CD1c-positive myeloid dendritic cell (primary cell): ENCODE results near the gene PLIN4.
"Not testable (repeated sequence)": the region's sequence is repeated elsewhere in the genome, so short reads cannot be mapped to it uniquely, and the experiment has no call there.

ENCODE experiments used
- DNase-seq: peaks from one replicate; pipeline ENCODE4 v3.0.0-alpha.2; 2016; ENCODE audit errors: extremely low spot score

The PLIN4 gene

GRCh38 chr19:4548238-4548584 lies 29.9 kb upstream of the PLIN4 start:
- DNase-seq = no peak

- peak; percentile 12 for DNase-seq
Observed at GRCh38 chr19:4547303-4548237, 29.3 kb upstream of the PLIN4 start.

GRCh38 chr19:4543842-4544647 lies 25.8 kb upstream of the PLIN4 start:
- DNase-seq = peak; percentile 20

- DNase-seq = peak; percentile 86
Observed at GRCh38 chr19:4542896-4543841, 24.9 kb upstream of the PLIN4 start.

GRCh38 chr19:4541806-4542145 lies 23.5 kb upstream of the PLIN4 start:
- not testable (repeated sequence) for DNase-seq

- DNase-seq = peak; percentile 60
Observed at GRCh38 chr19:4541114-4541805, 23.0 kb upstream of the PLIN4 start.

GRCh38 chr19:4539693-4540581 lies 21.7 kb upstream of the PLIN4 start, which contains the start of gene LRG1:
Gene LRG1 (minus strand): TSS chr19:4540036. CDS start chr19:4540013, 23 bp downstream.
- DNase-seq = peak; percentile 93

- DNase-seq = no peak
Observed at GRCh38 chr19:4539169-4539692, 20.9 kb upstream of the PLIN4 start.

- DNase-seq = no peak
Observed at GRCh38 chr19:4538601-4538954, 20.3 kb upstream of the PLIN4 start.

- no peak for DNase-seq
Observed at GRCh38 chr19:4537953-4538600, 19.8 kb upstream of the PLIN4 start.

GRCh38 chr19:4536798-4537197 lies 18.5 kb upstream of the PLIN4 start:
- DNase-seq = no peak

GRCh38 chr19:4534836-4535658 lies 16.8 kb upstream of the PLIN4 start, which contains the start of gene PLIN5:
Gene PLIN5 (minus strand): TSS chr19:4535224. CDS start chr19:4534074, 1,150 bp downstream.
- peak; percentile 75 for DNase-seq

- no peak for DNase-seq
Observed at GRCh38 chr19:4533835-4534424, 15.6 kb upstream of the PLIN4 start.

GRCh38 chr19:4533334-4533733 lies 15.0 kb upstream of the PLIN4 start:
- DNase-seq = no peak

GRCh38 chr19:4531562-4532165 lies 13.4 kb upstream of the PLIN4 start:
- DNase-seq = no peak

- DNase-seq = no peak
Observed at GRCh38 chr19:4529924-4530522, 11.7 kb upstream of the PLIN4 start.

- DNase-seq = no peak
Observed at GRCh38 chr19:4528843-4529242, 10.6 kb upstream of the PLIN4 start.
